K562 (cell line): ENCODE measurements around the gene GPN3. TPM values are rescaled to one million over a fixed set of nuclear protein-coding genes. Genes with fewer than 3 reads are reported as not detected.

ENCODE experiments used
- AFF4 ChIP-seq: sonication (generic); formaldehyde crosslinking; IDR thresholded peaks from 2 replicates; pipeline ENCODE4 v1.8.0; 2023; ENCODE audit warnings: mild to moderate bottlenecking, missing genetic modification reagents
- GMEB1 ChIP-seq: fragments of 250-450 bp; sonication (Bioruptor Pico); IDR thresholded peaks from 2 replicates; pipeline ENCODE4 v1.4.0; 2020; ENCODE audit warnings: mild to moderate bottlenecking
- MXD1 ChIP-seq: fragments of 250-450 bp; sonication (Bioruptor Pico); IDR thresholded peaks from 2 replicates; pipeline ENCODE4 v1.8.0; 2021; ENCODE audit warnings: borderline replicate concordance, mild to moderate bottlenecking, moderate library complexity; ENCODE audit not compliant: poor library complexity, severe bottlenecking
- NEUROD1 ChIP-seq: fragments of 150-350 bp; IDR thresholded peaks from 2 replicates; pipeline ENCODE4 v1.6.1; 2014; ENCODE audit warnings: borderline replicate concordance, low read length, low read depth; ENCODE audit not compliant: partially characterized antibody
- POLR2H ChIP-seq: IDR thresholded peaks from 2 replicates; pipeline ENCODE4 v1.6.1; 2016; ENCODE audit warnings: missing genetic modification characterization, low read depth, mild to moderate bottlenecking, control low read depth, missing compliant biosample characterization, moderate library complexity
- SMARCB1 ChIP-seq: IDR thresholded peaks from 2 replicates; pipeline ENCODE4 v1.6.1; 2011; ENCODE audit warnings: improper control_type of control experiment, low read depth; ENCODE audit not compliant: insufficient read length
- SP1 ChIP-seq: sonication (generic); formaldehyde crosslinking; IDR thresholded peaks from 2 replicates; pipeline ENCODE4 v1.8.1; 2022; ENCODE audit warnings: mild to moderate bottlenecking, missing genetic modification reagents
- SREBF1 ChIP-seq: fragments of 150-350 bp; IDR thresholded peaks from 2 replicates; pipeline ENCODE4 v1.6.1; 2014; ENCODE audit warnings: antibody characterized with exemption, low read depth, low read length, borderline replicate concordance
- TCF15 ChIP-seq: fragments of 250-450 bp; sonication (Bioruptor Pico); IDR thresholded peaks from 2 replicates; pipeline ENCODE4 v1.8.0; 2022; ENCODE audit warnings: moderate library complexity, mild to moderate bottlenecking, inconsistent platforms
- TFE3 ChIP-seq: fragments of 450-650 bp; formaldehyde crosslinking; IDR thresholded peaks from 2 replicates; pipeline ENCODE4 v1.4.0; 2020; ENCODE audit warnings: mild to moderate bottlenecking, mixed read lengths
- TGIF2 ChIP-seq: sonication (generic); formaldehyde crosslinking; IDR thresholded peaks from 2 replicates; pipeline ENCODE4 v1.8.1; 2022; ENCODE audit warnings: mild to moderate bottlenecking, missing genetic modification reagents, moderate library complexity
- ZC3H11A ChIP-seq: IDR thresholded peaks from 2 replicates; pipeline ENCODE4 v1.6.1; 2012; ENCODE audit warnings: low read depth, low read length, improper control_type of control experiment
- ZFP36 ChIP-seq: fragments of 150-350 bp; IDR thresholded peaks from 2 replicates; pipeline ENCODE4 v1.6.1; 2018; ENCODE audit warnings: low read length, low read depth; ENCODE audit not compliant: partially characterized antibody
- ZNF212 ChIP-seq: fragments of 450-650 bp; formaldehyde crosslinking; IDR thresholded peaks from 2 replicates; pipeline ENCODE4 v1.4.0; 2020; ENCODE audit warnings: mild to moderate bottlenecking
- ZNF3 ChIP-seq: fragments of 250-450 bp; sonication (Bioruptor Pico); IDR thresholded peaks from 2 replicates; pipeline ENCODE4 v1.5.0; 2021; ENCODE audit warnings: mild to moderate bottlenecking, moderate library complexity
- ZNF395 ChIP-seq: fragments of 200-800 bp; sonication (Bioruptor generic); IDR thresholded peaks from 2 replicates; pipeline ENCODE4 v1.6.1; 2017; ENCODE audit warnings: missing genetic modification characterization, missing compliant biosample characterization
- ZNF77 ChIP-seq: fragments of 250-450 bp; sonication (Bioruptor Pico); IDR thresholded peaks from 2 replicates; pipeline ENCODE4 v1.5.0; 2020
- polyA plus RNA-seq, 8 experiments: library from polyadenylated mRNA; depleted of rRNA in 4 of 8; stranded (reverse) in 5 of 8; unstranded in 3 of 8; fragments of >200 nt; fragmentation: Nextera tagmentation in 2 of 8; fragmentation: Illumina TruSeq in 1 of 8; extraction: Ambion mirVana in 2 of 8; extraction: Trizol in 1 of 8; gene quantifications; 2 replicates each; pipeline versions ENCODE4 v1.2.1 to v1.2.3, GENCODE V29; 2011 to 2014; ENCODE audit warnings: inconsistent platforms in 1 of 8, missing spikeins in 1 of 8
- total RNA-seq, 7 experiments: library from RNA; depleted of rRNA in 6 of 7; stranded (reverse); fragments of >200 nt in 6 of 7; fragmentation: Illumina TruSeq in 2 of 7; extraction: Trizol in 2 of 7; gene quantifications; 2 replicates each; pipeline versions ENCODE4 v1.2.1 to v1.2.3, GENCODE V29; 2011 to 2021; ENCODE audit warnings: low replicate concordance in 1 of 7

The GPN3 gene
- total and polyA plus RNA-seq, 9 of the 15 experiments (the other 6 are each of a cell fraction or from before 2014, with no cell fraction given) = 35.8 to 123 (median 64.2) TPM

- TF ChIP-seq GMEB1 (CRISPR knock-in tag) = no peak
- no peak for TF ChIP-seq TCF15 (CRISPR knock-in tag)
- peak; percentile 76 for TF ChIP-seq POLR2H (tag)
- no peak for TF ChIP-seq NEUROD1
- no peak for TF ChIP-seq TGIF2 (CRISPR knock-in tag)
- no peak; the same call in 1 of the 2 replicates for TF ChIP-seq SP1 (CRISPR knock-in tag)
- TF ChIP-seq ZNF212 (CRISPR knock-in tag) = no peak
- peak; percentile 99 for TF ChIP-seq ZNF395
- TF ChIP-seq TFE3 (CRISPR knock-in tag) = no peak
- TF ChIP-seq MXD1 (CRISPR knock-in tag) = peak; percentile 85
- no peak for TF ChIP-seq ZNF3 (CRISPR knock-in tag)
- no peak for TF ChIP-seq SMARCB1
- no peak for TF ChIP-seq ZC3H11A
- TF ChIP-seq SREBF1 = no peak
- TF ChIP-seq AFF4 (CRISPR knock-in tag) = peak; percentile 89
- no peak for TF ChIP-seq ZFP36
- no peak for TF ChIP-seq ZNF77 (CRISPR knock-in tag)
Observed at GRCh38 chr12:110403146-110403975, 64.7 kb downstream of the GPN3 start, which contains the start of gene ANAPC7 (continued).
